Effector memory CD8-positive, alpha-beta T cell (primary cell): Measurements from ENCODE around the gene CXCL5.
A peak's percentile ranks its signal among the peaks of the same experiment; 100 is the strongest.
"Not testable (repeated sequence)": the region's sequence is repeated elsewhere in the genome, so short reads cannot be mapped to it uniquely, and the experiment has no call there.

Experiments used
- ATAC-seq: fragments of 150-1000 bp; cut with Tn5 transposase; replicated peaks from 2 replicates; pipeline ENCODE4 v1.10.0; 2021; ENCODE audit warnings: mild to moderate bottlenecking, moderate library complexity
- DNase-seq, 3 experiments: peaks; one replicate each; pipeline ENCODE4 v3.0.0; 2021
- H3K27ac Mint-ChIP-seq, 2 donors: one replicate each; pipeline ENCODE4 v1.8.0; 2022; ENCODE audit warnings: mild to moderate bottlenecking in 2 of 2, mixed read lengths in 2 of 2, moderate library complexity in 2 of 2
- H3K27me3 Mint-ChIP-seq, 2 donors: one replicate each; pipeline ENCODE4 v1.8.0; 2022; ENCODE audit warnings: mixed read lengths in 2 of 2
- H3K36me3 Mint-ChIP-seq: one replicate; pipeline ENCODE4 v1.8.0; 2022; ENCODE audit warnings: mild to moderate bottlenecking, moderate library complexity, mixed read lengths; ENCODE audit not compliant: insufficient read depth
- H3K4me1 Mint-ChIP-seq, 2 donors: one replicate each; pipeline ENCODE4 v1.8.0; 2022; ENCODE audit warnings: low read depth in 2 of 2, mixed read lengths in 2 of 2
- H3K4me3 Mint-ChIP-seq, 2 donors: one replicate each; pipeline ENCODE4 v1.8.0; 2022; ENCODE audit warnings: mild to moderate bottlenecking in 2 of 2, mixed read lengths in 2 of 2, moderate library complexity in 2 of 2
- H3K9me3 Mint-ChIP-seq, 2 donors: one replicate each; pipeline ENCODE4 v1.8.0; 2022; ENCODE audit warnings: mixed read lengths in 2 of 2

Gene CXCL5

GRCh38 chr4:74006009-74006476 lies 7.6 kb upstream of the CXCL5 start:
- no peak overlapping the region for H3K27ac Mint-ChIP-seq
- H3K27me3 Mint-ChIP-seq: no peaks in the 10 kb centered on the region
- no peaks in the 10 kb centered on the region for H3K36me3 Mint-ChIP-seq
- no peak overlapping the region for H3K4me3 Mint-ChIP-seq
- no peaks in the 10 kb centered on the region for H3K4me1 Mint-ChIP-seq
- H3K9me3 Mint-ChIP-seq: no peaks in the 10 kb centered on the region
- no peak for ATAC-seq
- no peak for DNase-seq

DNA sequence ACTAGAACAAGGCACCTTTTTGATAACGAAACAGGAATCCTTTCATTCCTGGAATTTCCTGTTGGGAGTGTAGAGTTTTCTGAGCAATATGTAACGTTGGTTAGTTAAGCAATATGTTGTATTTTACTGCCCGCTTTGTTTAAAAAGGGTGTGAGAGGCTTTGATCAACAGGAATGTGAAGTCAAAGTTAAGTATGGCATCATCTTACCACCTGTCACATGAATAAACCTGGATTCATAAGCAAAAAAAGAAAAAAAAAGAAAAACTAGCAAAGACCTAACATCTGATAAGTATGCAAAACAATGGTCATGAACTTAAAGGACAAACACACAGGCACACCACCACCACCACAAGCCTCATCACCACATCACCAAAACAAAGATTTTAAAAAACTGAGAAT lies 7.1 kb upstream of the CXCL5 start:
- ATAC-seq: no peak

DNA sequence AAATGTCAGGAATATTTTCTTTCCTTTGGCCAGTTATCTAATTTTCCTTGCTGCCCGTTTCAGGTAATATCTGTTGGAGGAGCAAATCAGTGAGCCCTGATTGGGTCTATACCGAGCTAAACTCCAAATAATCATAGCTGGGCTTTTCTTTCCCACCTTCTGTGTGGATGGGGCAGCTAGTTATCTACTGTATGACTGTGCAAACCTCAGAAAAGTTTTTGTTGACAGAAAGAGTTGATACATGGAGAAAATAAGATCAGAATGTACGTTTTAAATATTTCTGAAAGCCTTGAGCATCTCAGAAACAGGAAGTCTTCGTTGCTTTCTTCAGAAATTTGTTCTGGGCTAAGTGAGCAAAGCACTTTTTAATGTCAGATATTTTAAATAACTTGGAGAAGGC lies 6.2 kb upstream of the CXCL5 start:
- no peak for DNase-seq
- H3K36me3 Mint-ChIP-seq: no peaks in the 10 kb centered on the region
- no peak overlapping the region for H3K4me3 Mint-ChIP-seq
- no peaks in the 10 kb centered on the region for H3K4me1 Mint-ChIP-seq
- no peak for ATAC-seq
- H3K27me3 Mint-ChIP-seq: no peaks in the 10 kb centered on the region
- H3K9me3 Mint-ChIP-seq: peaks cover 0 to 2% of the 10 kb centered on the region in 2 donors
- no peak overlapping the region for H3K27ac Mint-ChIP-seq

More for the DNA sequence above, 7.1 kb upstream of the CXCL5 start:
- no peaks in the 10 kb centered on the region for H3K9me3 Mint-ChIP-seq
- H3K27ac Mint-ChIP-seq: no peak overlapping the region
- H3K4me3 Mint-ChIP-seq: no peak overlapping the region
- DNase-seq: no peak
- no peaks in the 10 kb centered on the region for H3K27me3 Mint-ChIP-seq
- no peaks in the 10 kb centered on the region for H3K36me3 Mint-ChIP-seq
- H3K4me1 Mint-ChIP-seq: no peaks in the 10 kb centered on the region

GRCh38 chr4:74000301-74000700 lies 1.8 kb upstream of the CXCL5 start:
- ATAC-seq: no peak
- H3K27me3 Mint-ChIP-seq: peaks cover 0 to 11% of the 10 kb centered on the region in 2 donors
- H3K36me3 Mint-ChIP-seq: no peaks in the 10 kb centered on the region
- H3K27ac Mint-ChIP-seq: no peak overlapping the region
- no peak overlapping the region for H3K4me3 Mint-ChIP-seq
- H3K4me1 Mint-ChIP-seq: no peaks in the 10 kb centered on the region
- H3K9me3 Mint-ChIP-seq: peaks cover 0 to 2% of the 10 kb centered on the region in 2 donors
- no peak for DNase-seq

DNA sequence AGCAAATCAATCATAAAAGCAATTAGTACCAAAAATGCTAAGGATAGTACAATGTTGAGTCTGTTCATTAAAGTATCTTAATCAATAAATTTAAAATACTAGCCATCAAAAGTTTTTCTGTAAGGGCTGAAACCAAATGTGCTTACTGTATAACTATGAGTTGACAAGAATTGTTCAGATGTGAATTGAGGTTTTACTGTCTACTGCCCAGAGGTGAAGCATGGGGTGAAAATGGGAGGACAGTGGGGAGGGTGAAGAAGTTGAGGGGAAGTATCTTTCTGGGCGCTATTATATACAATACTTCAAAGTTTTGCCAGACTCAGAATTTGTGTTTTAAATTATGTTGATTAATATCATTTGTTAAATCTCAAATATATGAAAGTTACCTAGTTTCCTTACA lies 6.4 kb downstream of the CXCL5 start:
- H3K27ac Mint-ChIP-seq: no peak overlapping the region
- ATAC-seq: no peak
- H3K27me3 Mint-ChIP-seq: no peaks in the 10 kb centered on the region
- no peaks in the 10 kb centered on the region for H3K9me3 Mint-ChIP-seq
- H3K36me3 Mint-ChIP-seq: peaks cover 4% of the 10 kb centered on the region
- H3K4me1 Mint-ChIP-seq: no peaks in the 10 kb centered on the region
- no peak for DNase-seq
- no peak overlapping the region for H3K4me3 Mint-ChIP-seq

DNA sequence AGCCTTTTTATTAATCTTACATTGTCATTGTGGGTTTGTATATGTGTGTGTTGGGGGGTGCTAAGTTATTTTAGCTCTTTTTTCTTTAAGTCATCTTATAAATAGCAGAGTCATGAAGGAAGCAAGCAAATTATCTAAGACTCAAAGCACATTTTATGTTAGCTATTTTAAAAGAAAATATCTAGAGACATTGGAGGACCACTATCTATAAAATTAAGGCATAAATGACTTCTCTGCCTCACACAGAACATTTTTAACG lies 6.8 kb downstream of the CXCL5 start:
- no peak for ATAC-seq

DNA sequence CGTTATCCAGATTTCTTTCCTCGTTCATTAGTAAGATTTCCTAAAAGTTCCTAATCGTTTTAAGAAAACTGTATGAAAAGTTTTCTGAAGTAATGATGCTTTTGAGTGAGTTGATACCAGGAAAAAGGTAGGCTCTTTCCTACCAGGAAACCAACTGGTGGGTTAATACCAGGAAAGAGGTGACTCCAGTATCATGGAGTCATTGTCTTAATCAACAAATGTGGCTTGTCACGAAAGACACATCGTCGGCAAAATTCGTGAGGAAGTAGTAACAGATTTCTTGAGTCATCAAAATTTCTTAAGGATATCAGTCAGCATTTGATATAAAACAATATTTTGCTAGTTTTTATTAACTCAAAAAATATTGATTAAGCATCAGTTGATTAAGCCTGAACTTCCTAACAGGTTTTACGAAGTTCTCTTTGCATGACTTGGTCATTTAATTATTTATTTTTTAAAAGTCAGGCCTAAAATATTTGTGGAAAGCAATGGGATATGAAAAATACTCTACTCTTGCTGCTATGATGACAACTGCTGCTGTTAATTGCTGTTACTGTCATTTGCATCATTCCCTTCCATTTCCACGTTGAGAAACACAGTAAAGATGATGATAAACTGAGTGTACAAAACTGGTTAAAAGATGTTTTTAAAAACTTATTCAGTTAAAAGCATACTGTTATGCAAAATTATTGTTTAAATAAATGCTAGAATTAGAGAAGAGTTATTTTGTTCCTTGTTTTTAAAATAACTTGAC lies 7.3 kb downstream of the CXCL5 start:
- H3K36me3 Mint-ChIP-seq: peaks cover 4% of the 10 kb centered on the region
- no peaks in the 10 kb centered on the region for H3K9me3 Mint-ChIP-seq
- no peak overlapping the region for H3K4me3 Mint-ChIP-seq
- no peak for ATAC-seq
- DNase-seq: no peak
- H3K27ac Mint-ChIP-seq: no peak overlapping the region
- H3K27me3 Mint-ChIP-seq: no peaks in the 10 kb centered on the region
- H3K4me1 Mint-ChIP-seq: no peaks in the 10 kb centered on the region

More for the DNA sequence above, 6.8 kb downstream of the CXCL5 start:
- no peaks in the 10 kb centered on the region for H3K9me3 Mint-ChIP-seq
- H3K27me3 Mint-ChIP-seq: no peaks in the 10 kb centered on the region
- DNase-seq: no peak
- no peaks in the 10 kb centered on the region for H3K4me1 Mint-ChIP-seq
- H3K4me3 Mint-ChIP-seq: no peak overlapping the region
- H3K36me3 Mint-ChIP-seq: peaks cover 4% of the 10 kb centered on the region
- H3K27ac Mint-ChIP-seq: no peak overlapping the region

DNA sequence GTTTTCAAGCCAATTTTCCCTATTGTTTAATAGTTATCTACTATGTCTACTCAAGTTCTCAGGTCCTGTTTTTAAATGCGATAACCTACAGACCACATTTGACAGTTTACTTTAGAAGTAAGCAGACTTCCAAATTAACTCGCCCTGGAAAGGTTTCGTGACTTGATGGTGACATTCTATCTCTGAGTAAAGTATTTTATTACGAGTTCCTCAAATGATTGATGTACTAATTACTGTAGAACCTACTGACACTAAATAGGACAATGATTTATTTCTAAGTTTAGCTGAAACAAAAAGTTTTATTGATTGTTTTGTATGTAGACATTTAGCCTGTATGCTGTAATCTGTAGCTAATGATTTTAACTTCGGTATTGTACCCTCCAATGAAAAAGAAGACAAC lies 8.5 kb downstream of the CXCL5 start:
- DNase-seq (no peak), ATAC-seq (no peak)
- no peaks in the 10 kb centered on the region for H3K4me1 Mint-ChIP-seq
- H3K9me3 Mint-ChIP-seq: no peaks in the 10 kb centered on the region
- H3K27me3 Mint-ChIP-seq: no peaks in the 10 kb centered on the region
- no peak overlapping the region for H3K4me3 Mint-ChIP-seq
- H3K27ac Mint-ChIP-seq: no peak overlapping the region
- H3K36me3 Mint-ChIP-seq: peaks cover 4% of the 10 kb centered on the region

DNA sequence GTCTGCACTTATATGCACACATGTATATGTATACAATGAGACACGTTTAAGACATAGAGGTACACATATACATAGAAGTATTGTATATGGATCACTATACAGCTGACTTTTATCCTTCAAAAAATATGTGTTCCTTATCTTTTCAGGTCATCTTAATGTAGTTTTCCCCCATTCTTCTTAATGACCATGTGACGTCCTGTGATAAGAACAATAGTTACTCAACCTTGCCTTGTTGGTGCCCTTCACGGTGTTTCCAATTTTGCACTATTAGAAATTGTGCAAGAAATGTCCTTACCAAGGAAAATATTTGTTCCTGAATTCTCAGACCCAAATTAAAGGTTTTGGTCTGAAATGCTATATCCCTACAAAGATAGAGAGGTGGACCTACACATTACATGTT lies 9.4 kb downstream of the CXCL5 start:
- Mint-ChIP-seq H3K4me1 (no peaks in the 10 kb centered on the region), H3K4me3 (no peak overlapping the region), H3K27ac (no peak overlapping the region), H3K27me3 (no peaks in the 10 kb centered on the region), H3K9me3 (no peaks in the 10 kb centered on the region), H3K36me3 (peaks cover 4% of the 10 kb centered on the region)
- DNase-seq (no peak), ATAC-seq (no peak)

DNA sequence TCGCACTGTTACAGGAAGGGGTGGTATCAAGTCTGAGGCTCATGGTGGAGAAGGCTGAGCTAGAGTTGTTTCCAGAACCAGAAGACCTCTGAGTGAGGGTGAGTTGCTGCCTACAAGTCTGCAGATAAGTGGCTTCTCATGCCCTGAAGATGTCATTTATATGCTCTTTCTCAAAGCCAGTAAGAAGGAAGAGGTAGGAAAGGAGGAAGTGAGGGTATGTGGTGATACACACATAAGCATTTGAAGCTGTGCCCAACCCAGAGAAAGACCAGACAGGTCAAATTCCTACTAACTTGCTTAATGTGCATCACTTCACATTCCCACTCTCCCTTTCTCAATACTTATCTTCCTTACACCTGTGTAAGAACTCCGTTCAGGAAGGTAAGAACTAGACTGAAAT lies 10.4 kb downstream of the CXCL5 start, which contains the start of gene PPBP:
Gene PPBP (minus strand): TSS at position 130 of the 400 bp plus-strand sequence. CDS start 87 bp downstream, at position 43.
- no peak within 1 kb of the TSS for H3K4me3 Mint-ChIP-seq
- no peaks in the 10 kb centered on the region for H3K4me1 Mint-ChIP-seq
- H3K9me3 Mint-ChIP-seq: no peaks in the 10 kb centered on the region
- H3K36me3 Mint-ChIP-seq: peaks cover 4% of the 10 kb centered on the region
- ATAC-seq: no peak
- no peak for DNase-seq
- H3K27me3 Mint-ChIP-seq: no peaks in the 10 kb centered on the region
- no peak within 1 kb of the TSS for H3K27ac Mint-ChIP-seq

DNA sequence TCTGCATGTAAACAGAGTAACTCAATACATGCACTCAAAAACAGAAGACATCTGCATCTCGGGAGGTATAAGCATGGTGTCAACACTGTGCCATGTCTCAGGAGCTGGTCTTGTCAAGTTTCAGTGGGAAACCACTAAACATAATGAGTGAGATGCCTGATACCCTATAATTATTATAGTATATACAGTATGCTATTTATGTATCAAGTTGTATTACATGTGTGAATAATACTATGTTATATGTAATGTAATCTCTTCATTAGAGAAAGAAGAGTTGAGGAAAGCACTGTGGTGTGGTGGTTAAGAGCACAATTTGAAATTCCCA lies 13.0 kb downstream of the CXCL5 start:
- peaks cover 0 to 7% of the 10 kb centered on the region in 2 donors for H3K9me3 Mint-ChIP-seq
- no peaks in the 10 kb centered on the region for H3K4me1 Mint-ChIP-seq
- no peak for ATAC-seq
- no peak overlapping the region for H3K4me3 Mint-ChIP-seq
- no peak overlapping the region for H3K27ac Mint-ChIP-seq
- H3K36me3 Mint-ChIP-seq: peaks cover 4% of the 10 kb centered on the region
- DNase-seq: no peak
- peaks cover 0 to 8% of the 10 kb centered on the region in 2 donors for H3K27me3 Mint-ChIP-seq

DNA sequence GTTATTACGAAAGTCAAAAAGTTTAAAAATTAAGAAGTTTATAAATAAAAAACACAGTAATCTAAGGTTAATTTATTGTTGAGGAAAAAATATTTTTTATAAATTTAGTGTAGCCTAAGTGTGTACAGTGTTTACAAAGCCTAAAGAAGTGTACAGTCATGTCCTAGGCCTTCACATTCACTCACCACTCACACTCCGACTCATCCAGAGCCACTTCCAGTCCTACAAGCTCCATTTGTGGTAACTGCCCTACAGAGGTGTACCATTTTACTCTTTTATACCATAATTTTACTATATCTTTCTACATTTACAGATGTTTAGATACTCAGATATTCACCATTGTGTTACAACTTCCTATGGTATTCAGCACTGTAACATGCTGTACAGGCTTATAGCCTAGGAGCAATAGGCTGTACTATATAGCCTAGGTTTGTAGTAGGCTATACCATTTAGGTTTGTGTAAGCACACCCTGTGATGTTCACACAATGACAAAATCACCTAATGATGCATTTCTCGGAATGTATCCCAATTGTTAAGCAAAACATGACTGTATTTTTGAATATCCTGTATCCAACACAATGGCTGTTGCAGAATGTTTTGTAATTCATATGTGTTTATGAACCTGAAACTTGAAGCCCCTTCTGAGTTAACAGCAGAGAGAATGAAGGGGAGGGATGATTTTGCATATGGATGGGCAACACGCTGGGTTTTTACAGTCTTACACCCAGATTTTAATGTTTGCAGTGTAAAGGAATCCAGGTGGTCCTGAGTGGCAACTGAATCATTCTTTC lies 13.5 kb downstream of the CXCL5 start:
- H3K4me1 Mint-ChIP-seq: no peaks in the 10 kb centered on the region
- H3K4me3 Mint-ChIP-seq: no peak overlapping the region
- ATAC-seq (no peak), DNase-seq (no peak)
- H3K27ac Mint-ChIP-seq: no peak overlapping the region
- peaks cover 0 to 7% of the 10 kb centered on the region in 2 donors for H3K9me3 Mint-ChIP-seq
- H3K36me3 Mint-ChIP-seq: peaks cover 4% of the 10 kb centered on the region
- peaks cover 0 to 8% of the 10 kb centered on the region in 2 donors for H3K27me3 Mint-ChIP-seq

DNA sequence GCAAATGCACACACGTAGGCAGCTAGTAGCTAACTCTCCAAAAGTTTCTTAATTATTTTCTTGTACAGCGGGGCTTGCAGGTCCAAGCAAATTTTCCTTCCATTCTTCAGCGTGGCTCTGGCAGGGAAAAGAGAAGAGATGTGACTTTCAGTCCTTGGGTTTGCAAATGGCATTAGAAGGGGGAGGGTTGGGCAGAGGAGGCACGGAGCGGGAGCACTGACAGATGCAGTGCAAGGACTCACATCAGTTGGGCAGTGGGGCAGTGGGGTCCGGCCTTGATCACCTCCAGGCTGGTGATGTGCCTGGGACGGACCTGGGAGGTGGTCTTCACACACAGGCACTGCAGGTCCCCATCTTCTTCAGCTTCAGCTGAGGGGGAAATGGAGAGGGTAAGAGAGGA lies 17.3 kb downstream of the CXCL5 start:
- not testable (repeated sequence) for ATAC-seq, H3K4me3 Mint-ChIP-seq, DNase-seq, H3K27me3 Mint-ChIP-seq, H3K36me3 Mint-ChIP-seq, H3K4me1 Mint-ChIP-seq
- Mint-ChIP-seq H3K9me3 (peaks cover 2 to 10% of the 10 kb centered on the region in 2 donors), H3K27ac (peak overlapping the region in 1 of 2 donors; percentile 59)

DNA sequence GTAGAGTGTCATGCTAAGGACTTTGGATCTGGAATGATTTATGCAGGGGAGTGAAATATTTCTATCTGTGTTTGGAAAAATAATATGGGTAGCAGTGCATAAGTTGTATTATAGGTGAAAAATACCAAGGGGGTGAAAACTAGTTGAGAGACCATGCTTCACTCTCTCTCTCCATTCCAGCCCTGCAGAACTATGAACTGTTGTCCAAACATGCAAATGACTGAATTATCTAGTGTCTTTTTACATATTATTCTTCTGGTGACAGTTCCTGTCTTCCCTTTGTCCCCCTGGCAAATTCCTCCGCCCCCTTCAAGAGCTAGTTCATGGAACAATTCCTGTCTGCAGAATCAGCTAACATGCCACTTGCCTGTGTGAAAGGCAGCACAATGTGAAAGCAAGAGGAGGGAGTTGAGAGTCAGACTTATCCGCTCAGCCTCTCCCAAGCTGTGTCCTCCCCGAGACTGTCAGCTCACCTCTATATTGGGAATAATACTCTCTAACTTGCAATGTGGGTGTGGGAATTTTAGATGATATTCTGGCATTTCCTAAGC lies 19.0 kb downstream of the CXCL5 start:
- Mint-ChIP-seq H3K36me3 (no peaks in the 10 kb centered on the region), H3K9me3 (peaks cover 6 to 19% of the 10 kb centered on the region in 2 donors), H3K4me1 (no peaks in the 10 kb centered on the region), H3K4me3 (no peak overlapping the region), H3K27me3 (peaks cover 0 to 8% of the 10 kb centered on the region in 2 donors), H3K27ac (no peak overlapping the region)
- DNase-seq (no peak), ATAC-seq (no peak)
